Epithelial cell of esophagus (primary cell): Measurements from ENCODE around the gene PTPN11.

Experiments used
- DNase-seq: peaks from one replicate; pipeline ENCODE4 v3.0.0; 2010; ENCODE audit warnings: low read depth
- H3K4me3 ChIP-seq: 2 replicates; pipeline ENCODE4 v1.5.1; 2011; ENCODE audit warnings: mild to moderate bottlenecking, low read length, control low read depth
- CTCF ChIP-seq: IDR thresholded peaks from 2 replicates; pipeline ENCODE4 v1.5.1; 2011; ENCODE audit warnings: low read depth, mild to moderate bottlenecking, low read length, control low read depth, inconsistent platforms; ENCODE audit not compliant: insufficient read depth; ENCODE audit errors: missing control alignments

Gene PTPN11

GRCh38 chr12:112458330-112458729, 39.6 kb downstream of the PTPN11 start:
- no peak overlapping the region for H3K4me3 ChIP-seq
- no peak for TF ChIP-seq CTCF
- DNase-seq, result no peak

- no peak for TF ChIP-seq CTCF
- DNase-seq, result no peak
- H3K4me3 ChIP-seq, result no peak overlapping the region
These were observed 40.0 kb downstream of the PTPN11 start for GRCh38 chr12:112458751-112459150.

GRCh38 chr12:112463478-112463877, 44.7 kb downstream of the PTPN11 start:
- no peak for DNase-seq
- TF ChIP-seq CTCF, result no peak

GRCh38 chr12:112464605-112465004, 45.9 kb downstream of the PTPN11 start:
- no peak overlapping the region for H3K4me3 ChIP-seq
- TF ChIP-seq CTCF, result no peak
- DNase-seq, result no peak

More at GRCh38 chr12:112463478-112463877, 44.7 kb downstream of the PTPN11 start:
- no peak overlapping the region for H3K4me3 ChIP-seq

GRCh38 chr12:112466011-112466422, 47.3 kb downstream of the PTPN11 start:
- no peak overlapping the region for H3K4me3 ChIP-seq
- TF ChIP-seq CTCF, result no peak
- no peak for DNase-seq

GRCh38 chr12:112466835-112467234, 48.1 kb downstream of the PTPN11 start:
- DNase-seq, result no peak
- TF ChIP-seq CTCF, result no peak
- no peak overlapping the region for H3K4me3 ChIP-seq

- no peak overlapping the region for H3K4me3 ChIP-seq
- DNase-seq, result no peak
- no peak for TF ChIP-seq CTCF
These were observed 49.3 kb downstream of the PTPN11 start for GRCh38 chr12:112468046-112468445.
